ENCODE data around the gene BMPER.

BMPER gene

GRCh38 chr7:34187798-34188307 lies 282.5 kb downstream of the BMPER start:
- no peaks in the 10 kb centered on the region for H3K27me3 ChIP-seq (ENCODE audit: control insufficient read depth in 2 of 2, insufficient read depth in 2 of 2, low read length in 2 of 2)
- H3K9ac ChIP-seq (ENCODE audit: low read depth in 1 of 2, low read length in 2 of 2) = no peak overlapping the region
- no peaks in the 10 kb centered on the region for H3K9me3 ChIP-seq (ENCODE audit: control insufficient read depth in 2 of 2, low read length in 2 of 2)
- H3K27ac ChIP-seq (ENCODE audit: low read depth in 2 of 2, low read length in 2 of 2) = no peak overlapping the region
- no peaks in the 10 kb centered on the region for H3K36me3 ChIP-seq (ENCODE audit: control insufficient read depth in 2 of 2, insufficient read depth in 2 of 2, low read length in 2 of 2)
- H3K4me3 ChIP-seq (ENCODE audit: low read length in 2 of 2) = no peak overlapping the region
- no peaks in the 10 kb centered on the region for H3K4me1 ChIP-seq (ENCODE audit: control insufficient read depth in 2 of 2, insufficient read depth in 2 of 2, low read length in 2 of 2)

GRCh38 chr7:34189031-34189430 lies 283.7 kb downstream of the BMPER start:
- Histone ChIP-seq H3K27me3 (ENCODE audit: control insufficient read depth in 2 of 2, insufficient read depth in 2 of 2, low read length in 2 of 2) (no peaks in the 10 kb centered on the region), H3K36me3 (ENCODE audit: control insufficient read depth in 2 of 2, insufficient read depth in 2 of 2, low read length in 2 of 2) (no peaks in the 10 kb centered on the region), H3K9me3 (ENCODE audit: control insufficient read depth in 2 of 2, low read length in 2 of 2) (no peaks in the 10 kb centered on the region), H3K4me3 (ENCODE audit: low read length in 2 of 2) (no peak overlapping the region), H3K9ac (ENCODE audit: low read depth in 1 of 2, low read length in 2 of 2) (no peak overlapping the region), H3K27ac (ENCODE audit: low read depth in 2 of 2, low read length in 2 of 2) (no peak overlapping the region), H3K4me1 (ENCODE audit: control insufficient read depth in 2 of 2, insufficient read depth in 2 of 2, low read length in 2 of 2) (no peaks in the 10 kb centered on the region)

GRCh38 chr7:34190299-34190698 lies 285.0 kb downstream of the BMPER start:
- Histone ChIP-seq H3K9me3 (ENCODE audit: control insufficient read depth in 2 of 2, low read length in 2 of 2) (no peaks in the 10 kb centered on the region), H3K36me3 (ENCODE audit: control insufficient read depth in 2 of 2, insufficient read depth in 2 of 2, low read length in 2 of 2) (no peaks in the 10 kb centered on the region), H3K27me3 (ENCODE audit: control insufficient read depth in 2 of 2, insufficient read depth in 2 of 2, low read length in 2 of 2) (no peaks in the 10 kb centered on the region), H3K4me1 (ENCODE audit: control insufficient read depth in 2 of 2, insufficient read depth in 2 of 2, low read length in 2 of 2) (no peaks in the 10 kb centered on the region), H3K4me3 (ENCODE audit: low read length in 2 of 2) (no peak overlapping the region), H3K9ac (ENCODE audit: low read depth in 1 of 2, low read length in 2 of 2) (no peak overlapping the region), H3K27ac (ENCODE audit: low read depth in 2 of 2, low read length in 2 of 2) (no peak overlapping the region)

GRCh38 chr7:34191162-34191561 lies 285.8 kb downstream of the BMPER start:
- Histone ChIP-seq H3K9ac (ENCODE audit: low read depth in 1 of 2, low read length in 2 of 2) (no peak overlapping the region), H3K27ac (ENCODE audit: low read depth in 2 of 2, low read length in 2 of 2) (no peak overlapping the region), H3K4me3 (ENCODE audit: low read length in 2 of 2) (no peak overlapping the region), H3K4me1 (ENCODE audit: control insufficient read depth in 2 of 2, insufficient read depth in 2 of 2, low read length in 2 of 2) (no peaks in the 10 kb centered on the region), H3K9me3 (ENCODE audit: control insufficient read depth in 2 of 2, low read length in 2 of 2) (no peaks in the 10 kb centered on the region), H3K36me3 (ENCODE audit: control insufficient read depth in 2 of 2, insufficient read depth in 2 of 2, low read length in 2 of 2) (no peaks in the 10 kb centered on the region), H3K27me3 (ENCODE audit: control insufficient read depth in 2 of 2, insufficient read depth in 2 of 2, low read length in 2 of 2) (no peaks in the 10 kb centered on the region)

GRCh38 chr7:34191771-34192479 lies 286.6 kb downstream of the BMPER start:
- Histone ChIP-seq H3K9me3 (ENCODE audit: control insufficient read depth in 2 of 2, low read length in 2 of 2) (no peaks in the 10 kb centered on the region), H3K27me3 (ENCODE audit: control insufficient read depth in 2 of 2, insufficient read depth in 2 of 2, low read length in 2 of 2) (no peaks in the 10 kb centered on the region), H3K36me3 (ENCODE audit: control insufficient read depth in 2 of 2, insufficient read depth in 2 of 2, low read length in 2 of 2) (no peaks in the 10 kb centered on the region), H3K4me3 (ENCODE audit: low read length in 2 of 2) (no peak overlapping the region), H3K9ac (ENCODE audit: low read depth in 1 of 2, low read length in 2 of 2) (no peak overlapping the region), H3K27ac (ENCODE audit: low read depth in 2 of 2, low read length in 2 of 2) (no peak overlapping the region), H3K4me1 (ENCODE audit: control insufficient read depth in 2 of 2, insufficient read depth in 2 of 2, low read length in 2 of 2) (no peaks in the 10 kb centered on the region)

- H3K9me3 ChIP-seq (ENCODE audit: control insufficient read depth in 2 of 2, low read length in 2 of 2) = no peaks in the 10 kb centered on the region
Observed at GRCh38 chr7:34192906-34193305, 287.6 kb downstream of the BMPER start.

GRCh38 chr7:34198231-34198641 lies 292.9 kb downstream of the BMPER start:
- H3K36me3 ChIP-seq (ENCODE audit: control insufficient read depth in 2 of 2, insufficient read depth in 2 of 2, low read length in 2 of 2) = no peaks in the 10 kb centered on the region
- H3K27ac ChIP-seq (ENCODE audit: low read depth in 2 of 2, low read length in 2 of 2) = no peak overlapping the region
- H3K4me3 ChIP-seq (ENCODE audit: low read length in 2 of 2) = no peak overlapping the region
- H3K9me3 ChIP-seq (ENCODE audit: control insufficient read depth in 2 of 2, low read length in 2 of 2) = no peaks in the 10 kb centered on the region
- H3K27me3 ChIP-seq (ENCODE audit: control insufficient read depth in 2 of 2, insufficient read depth in 2 of 2, low read length in 2 of 2) = no peaks in the 10 kb centered on the region
- no peaks in the 10 kb centered on the region for H3K4me1 ChIP-seq (ENCODE audit: control insufficient read depth in 2 of 2, insufficient read depth in 2 of 2, low read length in 2 of 2)
- H3K9ac ChIP-seq (ENCODE audit: low read depth in 1 of 2, low read length in 2 of 2) = no peak overlapping the region

More at GRCh38 chr7:34192906-34193305, 287.6 kb downstream of the BMPER start:
- no peak overlapping the region for H3K9ac ChIP-seq (ENCODE audit: low read depth in 1 of 2, low read length in 2 of 2)
- H3K4me1 ChIP-seq (ENCODE audit: control insufficient read depth in 2 of 2, insufficient read depth in 2 of 2, low read length in 2 of 2) = no peaks in the 10 kb centered on the region
- H3K36me3 ChIP-seq (ENCODE audit: control insufficient read depth in 2 of 2, insufficient read depth in 2 of 2, low read length in 2 of 2) = no peaks in the 10 kb centered on the region
- H3K27ac ChIP-seq (ENCODE audit: low read depth in 2 of 2, low read length in 2 of 2) = no peak overlapping the region
- no peaks in the 10 kb centered on the region for H3K27me3 ChIP-seq (ENCODE audit: control insufficient read depth in 2 of 2, insufficient read depth in 2 of 2, low read length in 2 of 2)
- H3K4me3 ChIP-seq (ENCODE audit: low read length in 2 of 2) = no peak overlapping the region
